IMR-90 (cell line): ENCODE measurements around the gene COX14.

ENCODE experiments used
- CEBPB ChIP-seq: IDR thresholded peaks from 2 replicates; pipeline ENCODE4 v1.6.1; 2012; ENCODE audit warnings: low read depth, low read length, improper control_type of control experiment
- ELK1 ChIP-seq: fragments of 150-350 bp; IDR thresholded peaks from 2 replicates; pipeline ENCODE4 v1.6.1; 2016; ENCODE audit warnings: low read depth, mild to moderate bottlenecking, low read length, moderate library complexity, borderline replicate concordance
- MAZ ChIP-seq: IDR thresholded peaks from 2 replicates; pipeline ENCODE4 v1.6.1; 2012; ENCODE audit warnings: low read depth, mild to moderate bottlenecking, low read length, improper control_type of control experiment, moderate library complexity, borderline replicate concordance
- MXI1 ChIP-seq: IDR thresholded peaks from 2 replicates; pipeline ENCODE4 v1.6.1; 2012; ENCODE audit warnings: low read depth, mild to moderate bottlenecking, low read length, moderate library complexity, borderline replicate concordance
- NFE2L2 ChIP-seq: fragments of 150-350 bp; IDR thresholded peaks from 2 replicates; pipeline ENCODE4 v1.6.1; 2016; ENCODE audit warnings: low read depth, mild to moderate bottlenecking, low read length
- POLR2A ChIP-seq: IDR thresholded peaks from 2 replicates; pipeline ENCODE4 v1.6.1; 2012; ENCODE audit warnings: mild to moderate bottlenecking, low read depth, low read length
- RFX5 ChIP-seq: IDR thresholded peaks from 2 replicates; pipeline ENCODE4 v1.8.0; 2012; ENCODE audit warnings: low read depth, mild to moderate bottlenecking, low read length, moderate library complexity
- SMC3 ChIP-seq: fragments of 150-350 bp; IDR thresholded peaks from 2 replicates; pipeline ENCODE4 v1.6.1; 2016; ENCODE audit warnings: low read depth, mild to moderate bottlenecking, antibody characterized with exemption, low read length, moderate library complexity
- TF ChIP-seq, protein P1 (sequence below): conservative IDR thresholded peaks from 2 replicates; pipeline ENCODE4 v1.5.1; 2012; ENCODE audit warnings: mild to moderate bottlenecking, low read depth, low read length, improper control_type of control experiment
- TF ChIP-seq, protein P2 (sequence below): fragments of 150-350 bp; IDR thresholded peaks from 2 replicates; pipeline ENCODE4 v1.6.1; 2017; ENCODE audit warnings: mild to moderate bottlenecking, antibody characterized with exemption, low read length, low read depth

GRCh38 chr12:50087995-50088394, 24.0 kb upstream of the COX14 start:
- TF ChIP-seq NFE2L2: no peak
- TF ChIP-seq, protein P1, sequence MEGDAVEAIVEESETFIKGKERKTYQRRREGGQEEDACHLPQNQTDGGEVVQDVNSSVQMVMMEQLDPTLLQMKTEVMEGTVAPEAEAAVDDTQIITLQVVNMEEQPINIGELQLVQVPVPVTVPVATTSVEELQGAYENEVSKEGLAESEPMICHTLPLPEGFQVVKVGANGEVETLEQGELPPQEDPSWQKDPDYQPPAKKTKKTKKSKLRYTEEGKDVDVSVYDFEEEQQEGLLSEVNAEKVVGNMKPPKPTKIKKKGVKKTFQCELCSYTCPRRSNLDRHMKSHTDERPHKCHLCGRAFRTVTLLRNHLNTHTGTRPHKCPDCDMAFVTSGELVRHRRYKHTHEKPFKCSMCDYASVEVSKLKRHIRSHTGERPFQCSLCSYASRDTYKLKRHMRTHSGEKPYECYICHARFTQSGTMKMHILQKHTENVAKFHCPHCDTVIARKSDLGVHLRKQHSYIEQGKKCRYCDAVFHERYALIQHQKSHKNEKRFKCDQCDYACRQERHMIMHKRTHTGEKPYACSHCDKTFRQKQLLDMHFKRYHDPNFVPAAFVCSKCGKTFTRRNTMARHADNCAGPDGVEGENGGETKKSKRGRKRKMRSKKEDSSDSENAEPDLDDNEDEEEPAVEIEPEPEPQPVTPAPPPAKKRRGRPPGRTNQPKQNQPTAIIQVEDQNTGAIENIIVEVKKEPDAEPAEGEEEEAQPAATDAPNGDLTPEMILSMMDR: no peak
- TF ChIP-seq ELK1: no peak
- no peak for TF ChIP-seq POLR2A
- no peak for TF ChIP-seq RFX5
- TF ChIP-seq, protein P2, sequence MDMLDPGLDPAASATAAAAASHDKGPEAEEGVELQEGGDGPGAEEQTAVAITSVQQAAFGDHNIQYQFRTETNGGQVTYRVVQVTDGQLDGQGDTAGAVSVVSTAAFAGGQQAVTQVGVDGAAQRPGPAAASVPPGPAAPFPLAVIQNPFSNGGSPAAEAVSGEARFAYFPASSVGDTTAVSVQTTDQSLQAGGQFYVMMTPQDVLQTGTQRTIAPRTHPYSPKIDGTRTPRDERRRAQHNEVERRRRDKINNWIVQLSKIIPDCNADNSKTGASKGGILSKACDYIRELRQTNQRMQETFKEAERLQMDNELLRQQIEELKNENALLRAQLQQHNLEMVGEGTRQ: no peak
- TF ChIP-seq MXI1: no peak
- no peak for TF ChIP-seq MAZ
- TF ChIP-seq SMC3: no peak
- peak; percentile 92 for TF ChIP-seq CEBPB
